Measurements from ENCODE around the gene ADAMTS17. TPM values are rescaled to one million over a fixed set of nuclear protein-coding genes. Genes with fewer than 3 reads are reported as not detected.

Gene ADAMTS17
- total and polyA plus RNA-seq, 9 of the 15 experiments (the other 6 are each of a cell fraction or from before 2014, with no cell fraction given) = 0.01 to 0.14 (median 0.07) TPM; not detected in 6

DNA sequence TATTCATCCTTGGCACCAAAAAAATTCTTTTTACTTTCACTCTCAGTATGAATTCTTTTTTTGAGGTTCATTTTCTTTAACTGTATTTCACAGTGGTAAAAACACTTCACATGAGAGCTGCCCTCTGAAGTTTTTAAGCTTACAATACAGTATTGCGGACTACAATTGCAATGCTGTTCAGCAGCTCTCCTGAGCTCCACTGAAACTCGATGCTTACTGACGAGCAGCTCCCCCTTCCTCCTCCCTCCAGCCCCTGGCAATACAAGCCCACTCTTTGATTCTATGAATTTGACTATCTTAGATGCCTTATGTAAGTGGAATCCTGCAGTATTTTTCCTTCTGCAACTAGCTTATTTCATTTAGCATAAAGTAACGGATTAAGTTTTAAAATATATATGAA lies 183.4 kb downstream of the ADAMTS17 start:
- no peak for FAIRE-seq
- in situ Hi-C loops (cut with MboI) (no loop called here), intact Hi-C loops (cut with micrococcal nuclease) (no loop called here)
- ChIA-PET POLR2A (no interaction called here), CTCF (ENCODE audit: low intra/inter-chr PET ratio) (no interaction called here)
- H4K20me1 ChIP-seq (replicated peaks; ENCODE audit: control insufficient read depth, insufficient read depth, low read length) = no peaks in the 10 kb centered on the region
- DNase-seq (ENCODE audit: extremely low read depth in 1 of 4, low spot score in 3 of 4) = no peak
- H3K9ac ChIP-seq (ENCODE audit: insufficient read depth in 1 of 2, low read depth in 2 of 2, low read length in 2 of 2) = no peak overlapping the region
- WGBS (ENCODE audit: insufficient coverage, low coverage, missing lambda C conversion rate) = 3% methylated on average over 4 of the region's 4 CpGs
- H3K4me1 ChIP-seq (replicated peaks in 1 of 2; ENCODE audit: control insufficient read depth in 2 of 2, insufficient read depth in 2 of 2, low read length in 2 of 2) = no peaks in the 10 kb centered on the region
- H2AFZ ChIP-seq (ENCODE audit: low read depth, low read length) = no peak overlapping the region
- no peaks in the 10 kb centered on the region for H3K79me2 ChIP-seq (ENCODE audit: control insufficient read depth, insufficient read depth, low read length)
- TF ChIP-seq CHD4 (IDR thresholded peaks at IDR 0.05; ENCODE audit: insufficient read depth, insufficient replicate concordance, low read depth, low read length, poor library complexity, severe bottlenecking) (no peak), SNAPC5 (CRISPR knock-in tag; IDR thresholded peaks at IDR 0.05) (no peak), GABPB2 (CRISPR knock-in tag; conservative IDR thresholded peaks at IDR 0.05) (no peak), ZNF655 (CRISPR knock-in tag; IDR thresholded peaks at IDR 0.05) (no peak), SRSF9 (IDR thresholded peaks at IDR 0.05; ENCODE audit: borderline replicate concordance, low read depth, low read length) (no peak), TCF7L2 (IDR thresholded peaks at IDR 0.05; ENCODE audit: low read depth, low read length) (no peak), FOXP4 (CRISPR knock-in tag; IDR thresholded peaks at IDR 0.05; ENCODE audit: borderline replicate concordance) (no peak), RBM14 (IDR thresholded peaks at IDR 0.05; ENCODE audit: borderline replicate concordance, insufficient read depth, low read depth, low read length) (no peak), ZNF764 (CRISPR knock-in tag; IDR thresholded peaks at IDR 0.05; ENCODE audit: low read depth) (no peak), ZNF551 (CRISPR knock-in tag; IDR thresholded peaks at IDR 0.05) (no peak), ZNF79 (CRISPR knock-in tag; IDR thresholded peaks at IDR 0.05; ENCODE audit: low read depth) (no peak), FOXA3 (CRISPR knock-in tag; conservative IDR thresholded peaks at IDR 0.05 in 1 of 2, IDR thresholded peaks at IDR 0.05 in 1 of 2) (no peak)
- H3K9me3 ChIP-seq (replicated peaks; ENCODE audit: control insufficient read depth, insufficient read depth, low read depth, low read length) = no peaks in the 10 kb centered on the region
- H3K36me3 ChIP-seq (ENCODE audit: control insufficient read depth, insufficient read depth, low read length) = no peaks in the 10 kb centered on the region
- H3K4me2 ChIP-seq (ENCODE audit: insufficient read depth, low read length) = no peak overlapping the region
- no peak overlapping the region for H3K27ac ChIP-seq (ENCODE audit: extremely low read depth, low read depth, low read length)
- no peaks in the 10 kb centered on the region for H3K9me1 ChIP-seq (ENCODE audit: control insufficient read depth, insufficient read depth, low read length)
- no peak for ATAC-seq
- no TSS peak for BruUV-seq (replicated peaks)
- peaks cover 0 to 20% of the 10 kb centered on the region in 2 experiments; a peak in 1 of 5 replicates for H3K27me3 ChIP-seq (ENCODE audit: control insufficient read depth in 2 of 2, insufficient read depth in 2 of 2, low read length in 2 of 2)
- no peak overlapping the region for H3K4me3 ChIP-seq
